ENCODE measurements around the gene AKR1E2.

DNA sequence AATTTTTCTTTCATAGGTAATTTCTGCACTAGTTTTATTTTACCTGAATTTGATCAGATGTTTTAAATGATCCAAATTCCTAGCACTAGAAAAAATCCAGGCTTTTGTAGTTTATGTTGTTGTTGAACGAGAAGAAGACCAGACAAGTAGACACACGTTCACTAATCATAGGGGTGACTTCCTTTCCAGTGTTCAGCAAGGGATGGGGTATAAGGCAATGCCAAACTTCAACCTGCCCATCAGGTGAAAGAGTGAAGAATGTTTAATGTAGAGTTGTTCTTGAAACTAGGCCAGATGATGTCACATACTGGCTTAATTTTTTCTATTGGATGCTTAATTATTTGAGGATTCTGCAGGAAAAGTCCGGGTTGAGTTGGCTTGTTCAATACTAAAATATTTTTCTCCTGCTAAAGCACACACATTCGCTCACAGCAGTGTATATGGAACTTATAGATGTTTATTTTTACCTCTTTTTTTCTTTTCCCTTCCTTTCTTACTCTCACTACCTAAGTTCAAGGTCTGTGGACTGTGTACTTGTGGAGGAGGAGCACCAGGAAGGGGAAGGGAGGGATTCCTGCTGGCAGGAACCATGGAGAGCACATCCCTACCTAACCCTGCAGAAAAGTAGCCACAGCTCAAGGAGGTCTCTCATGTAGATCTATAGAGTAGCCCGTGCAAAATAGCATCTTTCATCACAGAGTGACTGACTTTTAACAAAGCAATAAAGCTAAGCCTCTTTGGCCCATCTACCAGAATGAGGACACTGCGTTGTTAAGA lies 23.1 kb upstream of the AKR1E2 start:
- TF ChIP-seq, protein P1, sequence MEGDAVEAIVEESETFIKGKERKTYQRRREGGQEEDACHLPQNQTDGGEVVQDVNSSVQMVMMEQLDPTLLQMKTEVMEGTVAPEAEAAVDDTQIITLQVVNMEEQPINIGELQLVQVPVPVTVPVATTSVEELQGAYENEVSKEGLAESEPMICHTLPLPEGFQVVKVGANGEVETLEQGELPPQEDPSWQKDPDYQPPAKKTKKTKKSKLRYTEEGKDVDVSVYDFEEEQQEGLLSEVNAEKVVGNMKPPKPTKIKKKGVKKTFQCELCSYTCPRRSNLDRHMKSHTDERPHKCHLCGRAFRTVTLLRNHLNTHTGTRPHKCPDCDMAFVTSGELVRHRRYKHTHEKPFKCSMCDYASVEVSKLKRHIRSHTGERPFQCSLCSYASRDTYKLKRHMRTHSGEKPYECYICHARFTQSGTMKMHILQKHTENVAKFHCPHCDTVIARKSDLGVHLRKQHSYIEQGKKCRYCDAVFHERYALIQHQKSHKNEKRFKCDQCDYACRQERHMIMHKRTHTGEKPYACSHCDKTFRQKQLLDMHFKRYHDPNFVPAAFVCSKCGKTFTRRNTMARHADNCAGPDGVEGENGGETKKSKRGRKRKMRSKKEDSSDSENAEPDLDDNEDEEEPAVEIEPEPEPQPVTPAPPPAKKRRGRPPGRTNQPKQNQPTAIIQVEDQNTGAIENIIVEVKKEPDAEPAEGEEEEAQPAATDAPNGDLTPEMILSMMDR (IDR thresholded peaks at IDR 0.05) = no peak
- no peak for TF ChIP-seq POLR2A (IDR thresholded peaks at IDR 0.05)
